DMS 273 (cell line): ENCODE results near the gene FHDC1.

Experiments used
- DNase-seq: peaks from one replicate; lab custom pipeline; 2025; ENCODE audit not compliant: unreplicated experiment; lab: John Stamatoyannopoulos, UW

FHDC1 gene

GRCh38 chr4:152976212-152976761, 40.2 kb downstream of the FHDC1 start:
- no peak for DNase-seq

- DNase-seq, result no peak
Measured at GRCh38 chr4:152979731-152980330, 43.7 kb downstream of the FHDC1 start.

GRCh38 chr4:152981278-152981677, 45.2 kb downstream of the FHDC1 start:
- no peak for DNase-seq

- no peak for DNase-seq
Measured at GRCh38 chr4:152981842-152982241, 45.7 kb downstream of the FHDC1 start.

GRCh38 chr4:152983221-152983620, 47.1 kb downstream of the FHDC1 start:
- DNase-seq, result no peak

- DNase-seq, result no peak
Measured at GRCh38 chr4:152983774-152984411, 47.8 kb downstream of the FHDC1 start.

- no peak for DNase-seq
Measured at GRCh38 chr4:152988721-152989553, 52.8 kb downstream of the FHDC1 start.

GRCh38 chr4:152989554-152989970, 53.4 kb downstream of the FHDC1 start:
- DNase-seq, result no peak

- DNase-seq, result peak; percentile 21
Measured at GRCh38 chr4:152990471-152991131, 54.5 kb downstream of the FHDC1 start.

GRCh38 chr4:152991398-152991797, 55.3 kb downstream of the FHDC1 start:
- DNase-seq, result peak; percentile 25

GRCh38 chr4:152992027-152992426, 55.9 kb downstream of the FHDC1 start:
- no peak for DNase-seq

GRCh38 chr4:152992466-152992865, 56.3 kb downstream of the FHDC1 start:
- no peak for DNase-seq

- DNase-seq, result no peak
Measured at GRCh38 chr4:152994038-152994437, 57.9 kb downstream of the FHDC1 start.

- no peak for DNase-seq
Measured at GRCh38 chr4:152996111-152996571, 60.0 kb downstream of the FHDC1 start.

- no peak for DNase-seq
Measured at GRCh38 chr4:152996672-152997071, 60.5 kb downstream of the FHDC1 start.

GRCh38 chr4:152997288-152997687, 61.2 kb downstream of the FHDC1 start:
- DNase-seq, result no peak

- no peak for DNase-seq
Measured at GRCh38 chr4:152997771-152998487, 61.8 kb downstream of the FHDC1 start.

GRCh38 chr4:152998861-152999260, 62.7 kb downstream of the FHDC1 start:
- no peak for DNase-seq

GRCh38 chr4:152999346-153000075, 63.4 kb downstream of the FHDC1 start:
- peak; percentile 90 for DNase-seq

GRCh38 chr4:153000076-153000420, 63.9 kb downstream of the FHDC1 start:
- peak; percentile 43 for DNase-seq
